Mesenchymal stem cell (in vitro differentiated cells and primary cell): ENCODE data around the gene PRKCZ.

Experiments
- DNase-seq: peaks from one replicate; pipeline ENCODE4 v3.0.0-alpha.2; 2013
- H2AFZ ChIP-seq: one replicate; pipeline ENCODE4 v1.6.1; 2013; ENCODE audit warnings: low read depth, mild to moderate bottlenecking, control low read depth, inconsistent platforms, low read length, moderate library complexity
- H2AK5ac ChIP-seq: 2 replicates; pipeline ENCODE4 v1.6.1; 2013; ENCODE audit warnings: low read length, moderate library complexity, mild to moderate bottlenecking, inconsistent platforms; ENCODE audit not compliant: severe bottlenecking
- H2BK120ac ChIP-seq: one replicate; pipeline ENCODE4 v1.6.1; 2013; ENCODE audit warnings: low read depth, mild to moderate bottlenecking, inconsistent platforms, low read length, moderate library complexity
- H2BK12ac ChIP-seq, 2 experiments: one replicate each; pipeline ENCODE4 v1.6.1; 2013; ENCODE audit warnings: inconsistent platforms in 2 of 2, low read length in 2 of 2, mild to moderate bottlenecking in 2 of 2, moderate library complexity in 2 of 2, control low read depth in 1 of 2
- H2BK15ac ChIP-seq: one replicate; pipeline ENCODE4 v1.6.1; 2013; ENCODE audit warnings: mild to moderate bottlenecking, low read depth, inconsistent platforms; ENCODE audit not compliant: poor library complexity, severe bottlenecking
- H2BK5ac ChIP-seq: 2 replicates; pipeline ENCODE4 v1.6.1; 2013; ENCODE audit warnings: low read depth, mild to moderate bottlenecking, low read length, control low read depth, inconsistent platforms; ENCODE audit not compliant: poor library complexity, severe bottlenecking
- H3K14ac ChIP-seq, 2 experiments: one replicate each; pipeline ENCODE4 v1.6.1; 2013; ENCODE audit warnings: inconsistent platforms in 2 of 2, low read length in 2 of 2, control low read depth in 1 of 2, mild to moderate bottlenecking in 1 of 2, moderate library complexity in 1 of 2
- H3K18ac ChIP-seq, 2 experiments: one replicate each; pipeline ENCODE4 v1.6.1; 2013; ENCODE audit warnings: inconsistent platforms in 2 of 2, low read length in 2 of 2, control low read depth in 1 of 2, low read depth in 1 of 2, mild to moderate bottlenecking in 1 of 2
- H3K23ac ChIP-seq, 2 experiments: one replicate each; pipeline ENCODE4 v1.6.1; 2013; ENCODE audit warnings: inconsistent platforms in 2 of 2, low read length in 2 of 2, mild to moderate bottlenecking in 2 of 2, moderate library complexity in 2 of 2, control low read depth in 1 of 2
- H3K27ac ChIP-seq: 2 replicates; pipeline ENCODE4 v1.5.1; 2013; ENCODE audit warnings: mild to moderate bottlenecking, moderate library complexity, low read length, control low read depth, inconsistent platforms; ENCODE audit not compliant: poor library complexity, severe bottlenecking
- H3K27me3 ChIP-seq, 2 experiments: 2 replicates each; pipeline versions ENCODE4 v1.6.1 to v1.7.0; 2013; ENCODE audit warnings: low read length in 2 of 2, mild to moderate bottlenecking in 2 of 2, moderate library complexity in 2 of 2, control low read depth in 1 of 2, inconsistent platforms in 1 of 2; ENCODE audit not compliant: control insufficient read depth in 1 of 2, insufficient read depth in 1 of 2
- H3K36me3 ChIP-seq, 2 experiments: 2 replicates each; pipeline versions ENCODE4 v1.6.1 to v1.7.0; 2013; ENCODE audit warnings: low read length in 2 of 2, control low read depth in 1 of 2, inconsistent platforms in 1 of 2, low read depth in 1 of 2, mild to moderate bottlenecking in 1 of 2; ENCODE audit not compliant: insufficient read depth in 2 of 2, control insufficient read depth in 1 of 2
- H3K4ac ChIP-seq, 2 experiments: one replicate each; pipeline ENCODE4 v1.6.1; 2013; ENCODE audit warnings: inconsistent platforms in 2 of 2, low read length in 2 of 2, mild to moderate bottlenecking in 2 of 2, moderate library complexity in 2 of 2, control low read depth in 1 of 2, low read depth in 1 of 2
- H3K4me1 ChIP-seq: 2 replicates; pipeline ENCODE4 v1.6.1; 2013; ENCODE audit warnings: low read depth, low read length, control low read depth; ENCODE audit not compliant: control insufficient read depth, insufficient read depth
- H3K4me2 ChIP-seq: 2 replicates; pipeline ENCODE4 v1.6.1; 2013; ENCODE audit warnings: low read length, mild to moderate bottlenecking, inconsistent platforms; ENCODE audit not compliant: poor library complexity, severe bottlenecking
- H3K4me3 ChIP-seq, 2 experiments: 2 replicates each; pipeline versions ENCODE4 v1.5.1 to v1.7.0; 2013; ENCODE audit warnings: low read length in 2 of 2, mild to moderate bottlenecking in 2 of 2, control low read depth in 1 of 2, low read depth in 1 of 2; ENCODE audit not compliant: insufficient read depth in 1 of 2
- H3K79me1 ChIP-seq: replicated peaks from 2 replicates; pipeline ENCODE4 v1.6.1; 2013; ENCODE audit warnings: mild to moderate bottlenecking, control low read depth, low read length, inconsistent platforms; ENCODE audit not compliant: poor library complexity, severe bottlenecking
- H3K9ac ChIP-seq: 2 replicates; pipeline ENCODE4 v1.7.0; 2013; ENCODE audit warnings: mild to moderate bottlenecking, low read length, moderate library complexity
- H3K9me3 ChIP-seq: 2 replicates; pipeline ENCODE4 v1.7.0; 2013; ENCODE audit warnings: mild to moderate bottlenecking, low read length; ENCODE audit not compliant: control insufficient read depth
- H4K8ac ChIP-seq: one replicate; pipeline ENCODE4 v1.6.1; 2013; ENCODE audit warnings: inconsistent platforms, mild to moderate bottlenecking, low read length, moderate library complexity
- H4K91ac ChIP-seq: one replicate; pipeline ENCODE4 v1.6.1; 2013; ENCODE audit warnings: mild to moderate bottlenecking, low read length, inconsistent platforms
- WGBS: methylation state at CpG from one replicate; pipeline ENCODE4 v1.1.7; 2013; ENCODE audit warnings: mixed read lengths; 5-methylcytosine and 5-hydroxymethylcytosine counted together

The PRKCZ gene

GRCh38 chr1:2228157-2228594, 178.0 kb downstream of the PRKCZ start, which contains the start of gene SKI:
Gene SKI (plus strand): TSS chr1:2228319. CDS start chr1:2228767, 448 bp downstream.
- Histone ChIP-seq H3K27ac (peak within 1 kb of the TSS; percentile 55), H2BK12ac (peak within 1 kb of the TSS; percentile 71 to 92), H3K18ac (peak within 1 kb of the TSS; percentile 99 to 100), H3K36me3 (peaks cover 0 to 21% of the 10 kb centered on the region in 2 experiments), H3K4me3 (peak within 1 kb of the TSS; percentile 81 to 92), H2AK5ac (peak within 1 kb of the TSS; percentile 97), H2BK5ac (peak within 1 kb of the TSS; percentile 88), H3K4me1 (peaks cover 35% of the 10 kb centered on the region), H3K9ac (peak within 1 kb of the TSS; percentile 96), H3K9me3 (no peaks in the 10 kb centered on the region), H2BK120ac (peak within 1 kb of the TSS; percentile 100), H3K27me3 (no peaks in the 10 kb centered on the region), H4K8ac (peak within 1 kb of the TSS; percentile 99), H3K4me2 (peak within 1 kb of the TSS; percentile 96), H3K4ac (peak within 1 kb of the TSS; percentile 100), H2AFZ (peak within 1 kb of the TSS; percentile 80), H2BK15ac (peak within 1 kb of the TSS; percentile 97), H3K79me1 (peaks cover 6% of the 10 kb centered on the region), H3K14ac (peak within 1 kb of the TSS in 1 of 2 experiments; percentile 100), H4K91ac (peak within 1 kb of the TSS; percentile 100), H3K23ac (peak within 1 kb of the TSS in 1 of 2 experiments; percentile 86)
- no peak for DNase-seq
- WGBS: 2% methylated on average over 20 of the region's 100 CpGs

GRCh38 chr1:2228694-2229036, 178.5 kb downstream of the PRKCZ start:
- Histone ChIP-seq H2AK5ac (no peak overlapping the region), H2BK5ac (no peak overlapping the region), H2BK12ac (peak overlapping the region; percentile 16 to 32), H3K27me3 (no peaks in the 10 kb centered on the region), H2BK15ac (no peak overlapping the region), H3K4me1 (peaks cover 40% of the 10 kb centered on the region), H3K4ac (peak overlapping the region; percentile 15 to 81), H3K27ac (no peak overlapping the region), H3K4me3 (peak overlapping the region; percentile 71 to 92), H3K18ac (peak overlapping the region in 1 of 2 experiments; percentile 44), H4K91ac (peak overlapping the region; percentile 22), H3K9me3 (no peaks in the 10 kb centered on the region), H3K36me3 (peaks cover 0 to 21% of the 10 kb centered on the region in 2 experiments), H3K79me1 (peaks cover 6% of the 10 kb centered on the region), H2AFZ (no peak overlapping the region), H3K14ac (peak overlapping the region in 1 of 2 experiments; percentile 98), H3K4me2 (peak overlapping the region; percentile 92), H2BK120ac (peak overlapping the region; percentile 44), H3K9ac (peak overlapping the region; percentile 94), H4K8ac (peak overlapping the region; percentile 27), H3K23ac (peak overlapping the region in 1 of 2 experiments; percentile 2)
- WGBS: under 1% methylated on average over 24 of the region's 50 CpGs
- DNase-seq: no peak

GRCh38 chr1:2229037-2229864, 179.0 kb downstream of the PRKCZ start:
- Histone ChIP-seq H3K4ac (peak overlapping the region; percentile 15 to 81), H3K18ac (peak overlapping the region; percentile 44 to 77), H3K27me3 (no peaks in the 10 kb centered on the region), H2BK15ac (peak overlapping the region; percentile 12), H2BK5ac (no peak overlapping the region), H3K23ac (peak overlapping the region in 1 of 2 experiments; percentile 81), H3K79me1 (peaks cover 6% of the 10 kb centered on the region), H3K4me1 (peaks cover 46% of the 10 kb centered on the region), H3K9me3 (no peaks in the 10 kb centered on the region), H2BK120ac (no peak overlapping the region), H3K4me3 (peak overlapping the region; percentile 71 to 92), H3K27ac (peak overlapping the region; percentile 18), H3K9ac (peak overlapping the region; percentile 94), H3K14ac (peak overlapping the region in 1 of 2 experiments; percentile 98), H3K4me2 (peak overlapping the region; percentile 92), H2BK12ac (peak overlapping the region; percentile 32 to 47), H3K36me3 (peaks cover 0 to 21% of the 10 kb centered on the region in 2 experiments), H4K91ac (peak overlapping the region; percentile 22), H2AK5ac (no peak overlapping the region), H4K8ac (peak overlapping the region; percentile 27), H2AFZ (no peak overlapping the region)
- peak; percentile 73 for DNase-seq
- under 1% methylated on average over 76 of the region's 77 CpGs for WGBS
